Coronary artery (tissue), 2 donors: ENCODE measurements around the gene REG3A.

Experiments used
- DNase-seq: peaks from one replicate; pipeline ENCODE4 v3.0.0-alpha.2; 2017; ENCODE audit warnings: low spot score
- H3K27ac ChIP-seq, 2 donors: fragments of 200-600 bp; sonication (generic); one replicate each; pipeline ENCODE4 v1.5.1; 2016 to 2019
- H3K4me3 ChIP-seq: fragments of 200-600 bp; sonication (generic); 2 replicates; pipeline ENCODE4 v1.5.1; 2016; ENCODE audit warnings: mild to moderate bottlenecking, moderate library complexity
- CTCF ChIP-seq: fragments of 200-600 bp; sonication (generic); IDR thresholded peaks from one replicate; pipeline ENCODE4 v1.5.1; 2019; ENCODE audit warnings: antibody characterized with exemption

REG3A gene

GRCh38 chr2:79155826-79156476, 3.6 kb downstream of the REG3A start:
- no peak overlapping the region for H3K27ac ChIP-seq
- no peak for DNase-seq
- no peak overlapping the region for H3K4me3 ChIP-seq
- no peak for TF ChIP-seq CTCF

- no peak overlapping the region for H3K27ac ChIP-seq
- no peak overlapping the region for H3K4me3 ChIP-seq
- no peak for TF ChIP-seq CTCF
- no peak for DNase-seq
Measured at GRCh38 chr2:79139423-79139822, 20.1 kb downstream of the REG3A start.

GRCh38 chr2:79138385-79138784, 21.2 kb downstream of the REG3A start:
- no peak for TF ChIP-seq CTCF
- no peak for DNase-seq

GRCh38 chr2:79131687-79132086, 27.9 kb downstream of the REG3A start:
- no peak overlapping the region for H3K4me3 ChIP-seq
- no peak for TF ChIP-seq CTCF
- H3K27ac ChIP-seq: no peak overlapping the region
- DNase-seq: no peak

More at GRCh38 chr2:79138385-79138784, 21.2 kb downstream of the REG3A start:
- Histone ChIP-seq H3K4me3 (no peak overlapping the region), H3K27ac (no peak overlapping the region)

GRCh38 chr2:79129804-79130203, 29.7 kb downstream of the REG3A start:
- TF ChIP-seq CTCF: no peak
- Histone ChIP-seq H3K27ac (no peak overlapping the region), H3K4me3 (no peak overlapping the region)
- no peak for DNase-seq

GRCh38 chr2:79129260-79129659, 30.3 kb downstream of the REG3A start:
- TF ChIP-seq CTCF: no peak
- Histone ChIP-seq H3K27ac (no peak overlapping the region), H3K4me3 (no peak overlapping the region)
- DNase-seq: no peak

GRCh38 chr2:79128406-79128805, 31.1 kb downstream of the REG3A start:
- no peak for DNase-seq
- no peak overlapping the region for H3K27ac ChIP-seq
- no peak for TF ChIP-seq CTCF
- no peak overlapping the region for H3K4me3 ChIP-seq
